Testis (tissue), 2 donors: Measurements from ENCODE around the gene SLC25A11.

ENCODE experiments used
- POLR2A ChIP-seq: fragments of 450-650 bp; IDR thresholded peaks from one replicate; pipeline ENCODE4 v1.6.1; 2017; ENCODE audit warnings: antibody characterized with exemption, mild to moderate bottlenecking, moderate library complexity
- TF ChIP-seq, protein P1 (sequence below), 3 experiments: fragments of 450-650 bp in 2 of 3; fragments of 200-600 bp in 1 of 3; sonication (generic) in 1 of 3; IDR thresholded peaks; one replicate each; pipeline ENCODE4 v1.5.1; 2016 to 2019; ENCODE audit warnings: antibody characterized with exemption in 3 of 3, mild to moderate bottlenecking in 2 of 3, moderate library complexity in 1 of 3

DNA sequence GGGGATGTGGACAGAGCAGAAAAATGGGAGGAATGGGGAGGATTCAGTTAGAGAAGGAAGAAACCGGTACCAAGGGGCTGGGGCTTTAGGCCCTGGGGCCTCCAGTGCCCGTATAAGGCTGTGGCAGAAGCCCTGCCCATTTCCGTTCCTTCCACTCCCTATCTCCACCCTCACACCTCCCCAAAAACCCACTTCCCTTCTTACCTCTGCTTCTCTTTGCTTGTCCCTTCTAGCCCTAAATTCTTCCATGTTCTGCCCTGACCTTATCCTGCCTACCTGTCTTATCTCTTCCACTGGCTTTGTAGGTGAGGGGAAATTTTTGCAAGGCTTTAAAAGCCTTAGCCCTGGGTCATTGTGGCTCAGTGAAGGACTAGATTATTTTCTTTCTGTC lies 4.3 kb upstream of the SLC25A11 start:
- no peak for TF ChIP-seq POLR2A
- TF ChIP-seq, protein P1, sequence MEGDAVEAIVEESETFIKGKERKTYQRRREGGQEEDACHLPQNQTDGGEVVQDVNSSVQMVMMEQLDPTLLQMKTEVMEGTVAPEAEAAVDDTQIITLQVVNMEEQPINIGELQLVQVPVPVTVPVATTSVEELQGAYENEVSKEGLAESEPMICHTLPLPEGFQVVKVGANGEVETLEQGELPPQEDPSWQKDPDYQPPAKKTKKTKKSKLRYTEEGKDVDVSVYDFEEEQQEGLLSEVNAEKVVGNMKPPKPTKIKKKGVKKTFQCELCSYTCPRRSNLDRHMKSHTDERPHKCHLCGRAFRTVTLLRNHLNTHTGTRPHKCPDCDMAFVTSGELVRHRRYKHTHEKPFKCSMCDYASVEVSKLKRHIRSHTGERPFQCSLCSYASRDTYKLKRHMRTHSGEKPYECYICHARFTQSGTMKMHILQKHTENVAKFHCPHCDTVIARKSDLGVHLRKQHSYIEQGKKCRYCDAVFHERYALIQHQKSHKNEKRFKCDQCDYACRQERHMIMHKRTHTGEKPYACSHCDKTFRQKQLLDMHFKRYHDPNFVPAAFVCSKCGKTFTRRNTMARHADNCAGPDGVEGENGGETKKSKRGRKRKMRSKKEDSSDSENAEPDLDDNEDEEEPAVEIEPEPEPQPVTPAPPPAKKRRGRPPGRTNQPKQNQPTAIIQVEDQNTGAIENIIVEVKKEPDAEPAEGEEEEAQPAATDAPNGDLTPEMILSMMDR (IDR thresholded peaks at IDR 0.05): no peak
